ENCODE results near the gene ZNF511.
"Not testable (repeated sequence)": the region's sequence is repeated elsewhere in the genome, so short reads cannot be mapped to it uniquely, and the experiment has no call there.

ZNF511 gene

GRCh38 chr10:133314911-133315310 lies 6.2 kb downstream of the ZNF511 start:
- DNase-seq (ENCODE audit: low spot score) = no peak

- DNase-seq (ENCODE audit: low spot score) = no peak
Measured at GRCh38 chr10:133315847-133316246, 7.1 kb downstream of the ZNF511 start.

- no peak for DNase-seq (ENCODE audit: low spot score)
Measured at GRCh38 chr10:133316266-133316665, 7.6 kb downstream of the ZNF511 start.

- no peak for DNase-seq (ENCODE audit: low spot score)
Measured at GRCh38 chr10:133316732-133317131, 8.0 kb downstream of the ZNF511 start.

- peak; percentile 41 for DNase-seq (ENCODE audit: low spot score)
Measured at GRCh38 chr10:133318494-133319127, 9.9 kb downstream of the ZNF511 start.

GRCh38 chr10:133320852-133321422 lies 12.2 kb downstream of the ZNF511 start:
- not testable (repeated sequence) for DNase-seq (ENCODE audit: low spot score)

GRCh38 chr10:133322064-133322709 lies 13.5 kb downstream of the ZNF511 start:
- DNase-seq (ENCODE audit: low spot score) = not testable (repeated sequence)

- peak; percentile 46 for DNase-seq (ENCODE audit: low spot score)
Measured at GRCh38 chr10:133324198-133324792, 15.6 kb downstream of the ZNF511 start.

GRCh38 chr10:133324857-133325260 lies 16.1 kb downstream of the ZNF511 start:
- DNase-seq (ENCODE audit: low spot score) = no peak

GRCh38 chr10:133325440-133326222 lies 16.9 kb downstream of the ZNF511 start:
- DNase-seq (ENCODE audit: low spot score) = no peak

GRCh38 chr10:133326223-133326551 lies 17.5 kb downstream of the ZNF511 start:
- no peak for DNase-seq (ENCODE audit: low spot score)

- DNase-seq (ENCODE audit: low spot score) = no peak
Measured at GRCh38 chr10:133326745-133327650, 18.3 kb downstream of the ZNF511 start.

GRCh38 chr10:133327651-133328357 lies 19.1 kb downstream of the ZNF511 start:
- DNase-seq (ENCODE audit: low spot score) = no peak

GRCh38 chr10:133328358-133329343 lies 19.9 kb downstream of the ZNF511 start:
- DNase-seq (ENCODE audit: low spot score) = no peak

- DNase-seq (ENCODE audit: low spot score) = peak; percentile 78
Measured at GRCh38 chr10:133329491-133330202, 20.9 kb downstream of the ZNF511 start.

- no peak for DNase-seq (ENCODE audit: low spot score)
Measured at GRCh38 chr10:133332936-133333699, 24.4 kb downstream of the ZNF511 start.

- no peak for DNase-seq (ENCODE audit: low spot score)
Measured at GRCh38 chr10:133334503-133335245, 26.0 kb downstream of the ZNF511 start.
